Measurements from ENCODE around the gene PROB1. TPM values are rescaled to one million over a fixed set of nuclear protein-coding genes. Genes with fewer than 3 reads are reported as not detected.

Gene PROB1
- total RNA-seq, 6 experiments from 2014 or later = 2.8 to 5.3 (median 5.1) TPM

DNA sequence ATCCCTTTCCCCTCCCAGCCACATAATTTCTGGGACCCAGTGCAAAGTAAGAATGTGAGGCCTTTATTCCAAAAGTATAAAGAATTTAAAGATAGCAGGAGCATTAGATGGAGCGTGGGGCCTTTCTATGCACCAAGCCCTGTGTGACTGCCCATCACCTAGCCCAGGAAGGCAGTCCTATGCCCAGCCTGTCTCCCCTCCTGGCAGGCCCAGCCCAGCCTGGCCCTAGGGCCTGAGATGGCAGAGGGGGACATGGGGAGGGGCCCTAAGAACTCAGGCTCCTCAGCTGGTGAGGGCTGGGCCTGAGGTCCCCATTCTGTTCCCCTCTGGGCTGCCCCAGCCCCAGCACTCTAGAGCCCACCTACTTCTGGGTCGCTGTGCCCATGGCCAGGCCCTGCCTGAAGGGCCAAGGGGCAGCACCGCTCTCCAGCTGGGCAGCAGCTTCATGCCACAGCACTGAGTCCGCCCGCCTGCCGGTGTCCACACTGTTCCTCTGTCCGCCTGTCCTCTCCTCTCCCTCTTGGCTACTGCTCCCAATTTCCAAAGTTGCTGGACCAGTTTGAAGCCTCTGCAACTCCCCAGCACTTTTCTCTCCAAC is 10.8 kb downstream of the PROB1 start:
- TF ChIP-seq CTCF (IDR thresholded peaks at IDR 0.05) = no peak
- Mint-ChIP-seq H3K9me3 (no peaks in the 10 kb centered on the region), H3K36me3 (ENCODE audit: low read depth) (no peaks in the 10 kb centered on the region), H3K4me3 (no peak overlapping the region), H3K4me1 (ENCODE audit: low read depth) (peaks cover 22% of the 10 kb centered on the region), H3K27me3 (ENCODE audit: insufficient read depth) (no peaks in the 10 kb centered on the region; the same call in none of the 2 replicates), H3K27ac (no peak overlapping the region; the same call in 1 of the 2 replicates)
- DNase-seq = no peak

GRCh38 chr5:139383275-139383992 is 11.5 kb downstream of the PROB1 start, which contains the start of gene SLC23A1:
Gene SLC23A1 (minus strand): TSS chr5:139383297. CDS start chr5:139383253, 44 bp downstream.
- H3K27me3 Mint-ChIP-seq (ENCODE audit: insufficient read depth) = no peaks in the 10 kb centered on the region; the same call in none of the 2 replicates
- no peak within 1 kb of the TSS for H3K27ac Mint-ChIP-seq
- TF ChIP-seq CTCF (IDR thresholded peaks at IDR 0.05) = no peak
- H3K4me3 Mint-ChIP-seq = no peak within 1 kb of the TSS
- DNase-seq = no peak
- H3K36me3 Mint-ChIP-seq (ENCODE audit: low read depth) = no peaks in the 10 kb centered on the region
- H3K4me1 Mint-ChIP-seq (ENCODE audit: low read depth) = peaks cover 22% of the 10 kb centered on the region
- no peaks in the 10 kb centered on the region for H3K9me3 Mint-ChIP-seq

- no peak for TF ChIP-seq CTCF (IDR thresholded peaks at IDR 0.05)
- H3K9me3 Mint-ChIP-seq = no peaks in the 10 kb centered on the region
- H3K36me3 Mint-ChIP-seq (ENCODE audit: low read depth) = no peaks in the 10 kb centered on the region
- no peaks in the 10 kb centered on the region; the same call in none of the 2 replicates for H3K27me3 Mint-ChIP-seq (ENCODE audit: insufficient read depth)
- no peak overlapping the region for H3K27ac Mint-ChIP-seq
- DNase-seq = no peak
- peaks cover 22% of the 10 kb centered on the region for H3K4me1 Mint-ChIP-seq (ENCODE audit: low read depth)
- no peak overlapping the region for H3K4me3 Mint-ChIP-seq
Measured at GRCh38 chr5:139382807-139383206, 12.1 kb downstream of the PROB1 start.

GRCh38 chr5:139381837-139382761 is 12.8 kb downstream of the PROB1 start:
- Mint-ChIP-seq H3K4me1 (ENCODE audit: low read depth) (peaks cover 22% of the 10 kb centered on the region), H3K27ac (no peak overlapping the region), H3K36me3 (ENCODE audit: low read depth) (0 out of 2 replicates have a peak, but pooled peaks cover 7% of the 10 kb centered on the region), H3K4me3 (no peak overlapping the region), H3K9me3 (no peaks in the 10 kb centered on the region), H3K27me3 (ENCODE audit: insufficient read depth) (no peaks in the 10 kb centered on the region; the same call in none of the 2 replicates)
- no peak for TF ChIP-seq CTCF (IDR thresholded peaks at IDR 0.05)
- no peak for DNase-seq

Data from HFFc6 (cell line).